Measurements from ENCODE around the gene MC2R.

The MC2R gene

GRCh38 chr18:13915391-13915790 is at the start of gene MC2R:
Gene MC2R (minus strand): TSS chr18:13915536. CDS start chr18:13885518, 30,018 bp downstream.
- no peak for DNase-seq (ENCODE audit: low spot score)

GRCh38 chr18:13945811-13946210 is 30.5 kb upstream of the MC2R start:
- DNase-seq (ENCODE audit: low spot score): no peak

GRCh38 chr18:13943338-13943737 is 28.0 kb upstream of the MC2R start:
- DNase-seq (ENCODE audit: low spot score): no peak

- DNase-seq (ENCODE audit: low spot score): no peak
Observed at GRCh38 chr18:13940326-13940725, 25.0 kb upstream of the MC2R start.

- no peak for DNase-seq (ENCODE audit: low spot score)
Observed at GRCh38 chr18:13934676-13935075, 19.3 kb upstream of the MC2R start.

GRCh38 chr18:13934058-13934457 is 18.7 kb upstream of the MC2R start:
- no peak for DNase-seq (ENCODE audit: low spot score)

GRCh38 chr18:13932285-13933025 is 17.1 kb upstream of the MC2R start:
- no peak for DNase-seq (ENCODE audit: low spot score)

- no peak for DNase-seq (ENCODE audit: low spot score)
Observed at GRCh38 chr18:13930964-13931363, 15.6 kb upstream of the MC2R start.

- no peak for DNase-seq (ENCODE audit: low spot score)
Observed at GRCh38 chr18:13923221-13923620, 7.9 kb upstream of the MC2R start.

- no peak for DNase-seq (ENCODE audit: low spot score)
Observed at GRCh38 chr18:13918898-13919297, 3.6 kb upstream of the MC2R start.

- no peak for DNase-seq (ENCODE audit: low spot score)
Observed at GRCh38 chr18:13917401-13917800, 2.1 kb upstream of the MC2R start.

- DNase-seq (ENCODE audit: low spot score): no peak
Observed at GRCh38 chr18:13916559-13916958, 1.2 kb upstream of the MC2R start.

GRCh38 chr18:13915995-13916431 is 677 bp upstream of the MC2R start:
- DNase-seq (ENCODE audit: low spot score): no peak

GRCh38 chr18:13914756-13915155 is 580 bp downstream of the MC2R start:
- DNase-seq (ENCODE audit: low spot score): no peak

- DNase-seq (ENCODE audit: low spot score): no peak
Observed at GRCh38 chr18:13914170-13914569, 1.2 kb downstream of the MC2R start.

- DNase-seq (ENCODE audit: low spot score): no peak
Observed at GRCh38 chr18:13913205-13913604, 2.1 kb downstream of the MC2R start.

- no peak for DNase-seq (ENCODE audit: low spot score)
Observed at GRCh38 chr18:13912601-13913000, 2.7 kb downstream of the MC2R start.

- DNase-seq (ENCODE audit: low spot score): no peak
Observed at GRCh38 chr18:13910986-13911385, 4.3 kb downstream of the MC2R start.

GRCh38 chr18:13910501-13910900 is 4.8 kb downstream of the MC2R start:
- DNase-seq (ENCODE audit: low spot score): no peak

GRCh38 chr18:13909141-13909940 is 6.0 kb downstream of the MC2R start:
- no peak for DNase-seq (ENCODE audit: low spot score)

GRCh38 chr18:13900633-13901032 is 14.7 kb downstream of the MC2R start:
- DNase-seq (ENCODE audit: low spot score): no peak

- DNase-seq (ENCODE audit: low spot score): no peak
Observed at GRCh38 chr18:13895505-13896033, 19.8 kb downstream of the MC2R start.

- DNase-seq (ENCODE audit: low spot score): no peak
Observed at GRCh38 chr18:13894531-13894930, 20.8 kb downstream of the MC2R start.

Measured in CD4-positive, alpha-beta T cell treated with Interleukin-2 at 100 ng/mL for 4 hours (primary cell).